SK-N-SH treated with all-trans-retinoic acid at 6 μM for 48 hours (cell line): ENCODE results near the gene ZNF496.

Source experiments
- ATAC-seq: fragments of 200-7000 bp; cut with Tn5 transposase; 3 replicates; pipeline ENCODE4 v1.9.1; 2020; ENCODE audit warnings: mild to moderate bottlenecking, moderate library complexity
- ARNTL ChIP-seq: fragments of 450-650 bp; formaldehyde crosslinking; IDR thresholded peaks from 2 replicates; pipeline ENCODE4 v1.5.0; 2020; ENCODE audit warnings: low read depth, mild to moderate bottlenecking, moderate library complexity, borderline replicate concordance
- BACH2 ChIP-seq: fragments of 250-450 bp; sonication (Bioruptor Pico); IDR thresholded peaks from 2 replicates; pipeline ENCODE4 v1.9.0; 2021; ENCODE audit warnings: mild to moderate bottlenecking, borderline replicate concordance
- CSDC2 ChIP-seq: fragments of 250-450 bp; sonication (Bioruptor Pico); IDR thresholded peaks from 2 replicates; pipeline ENCODE4 v1.5.0; 2020; ENCODE audit warnings: mild to moderate bottlenecking, moderate library complexity
- CSRNP3 ChIP-seq: fragments of 250-450 bp; sonication (Bioruptor Pico); IDR thresholded peaks from 2 replicates; pipeline ENCODE4 v1.5.1; 2021; ENCODE audit warnings: mild to moderate bottlenecking, moderate library complexity
- ESRRG ChIP-seq: fragments of 250-450 bp; sonication (Bioruptor Pico); IDR thresholded peaks from 2 replicates; pipeline ENCODE4 v1.6.1; 2021; ENCODE audit warnings: mild to moderate bottlenecking
- GLIS3 ChIP-seq: fragments of 250-450 bp; sonication (Bioruptor Pico); IDR thresholded peaks from 2 replicates; pipeline ENCODE4 v1.5.0; 2020; ENCODE audit warnings: mild to moderate bottlenecking, moderate library complexity
- ISL1 ChIP-seq: fragments of 250-450 bp; sonication (Bioruptor Pico); IDR thresholded peaks from 2 replicates; pipeline ENCODE4 v2.1.2; 2022; ENCODE audit warnings: mild to moderate bottlenecking, moderate library complexity
- OSR1 ChIP-seq: fragments of 250-450 bp; sonication (Bioruptor Pico); IDR thresholded peaks from 2 replicates; pipeline ENCODE4 v1.8.0; 2022; ENCODE audit warnings: moderate library complexity, mild to moderate bottlenecking, inconsistent platforms
- PATZ1 ChIP-seq: fragments of 250-450 bp; sonication (Bioruptor Pico); IDR thresholded peaks from 2 replicates; pipeline ENCODE4 v1.8.0; 2020; ENCODE audit warnings: mild to moderate bottlenecking, moderate library complexity, borderline replicate concordance
- POU6F1 ChIP-seq: fragments of 250-450 bp; sonication (Bioruptor Pico); IDR thresholded peaks from 2 replicates; pipeline ENCODE4 v1.8.0; 2021; ENCODE audit warnings: low read depth, mild to moderate bottlenecking, moderate library complexity, borderline replicate concordance
- PPARA ChIP-seq: fragments of 250-450 bp; sonication (Bioruptor Pico); IDR thresholded peaks from 2 replicates; pipeline ENCODE4 v1.5.0; 2020; ENCODE audit warnings: mild to moderate bottlenecking, borderline replicate concordance
- RARB ChIP-seq: fragments of 250-450 bp; sonication (Bioruptor Pico); IDR thresholded peaks from 2 replicates; pipeline ENCODE4 v1.8.0; 2021; ENCODE audit warnings: mild to moderate bottlenecking, moderate library complexity
- SNAI2 ChIP-seq: fragments of 250-450 bp; sonication (Bioruptor Pico); IDR thresholded peaks from 2 replicates; pipeline ENCODE4 v1.5.0; 2020; ENCODE audit warnings: mild to moderate bottlenecking, moderate library complexity
- TCF4 ChIP-seq: fragments of 250-450 bp; sonication (Bioruptor Pico); IDR thresholded peaks from 2 replicates; pipeline ENCODE4 v1.8.0; 2021; ENCODE audit warnings: mild to moderate bottlenecking, moderate library complexity, borderline replicate concordance
- TOX ChIP-seq: fragments of 250-450 bp; sonication (Bioruptor Pico); IDR thresholded peaks from 2 replicates; pipeline ENCODE4 v1.8.0; 2021; ENCODE audit warnings: mild to moderate bottlenecking, moderate library complexity, borderline replicate concordance
- ZC3H10 ChIP-seq: fragments of 250-450 bp; sonication (Bioruptor Pico); IDR thresholded peaks from 2 replicates; pipeline ENCODE4 v1.5.1; 2021; ENCODE audit warnings: mild to moderate bottlenecking, moderate library complexity
- ZFP30 ChIP-seq: fragments of 450-650 bp; formaldehyde crosslinking; IDR thresholded peaks from 2 replicates; pipeline ENCODE4 v1.5.0; 2022; ENCODE audit warnings: mild to moderate bottlenecking, moderate library complexity
- ZNF565 ChIP-seq: fragments of 450-650 bp; formaldehyde crosslinking; conservative IDR thresholded peaks from 2 replicates; pipeline ENCODE4 v1.5.0; 2020; ENCODE audit warnings: low read depth, mild to moderate bottlenecking, moderate library complexity
- ZNF70 ChIP-seq: fragments of 450-650 bp; formaldehyde crosslinking; IDR thresholded peaks from 2 replicates; pipeline ENCODE4 v1.5.0; 2020; ENCODE audit warnings: mild to moderate bottlenecking, moderate library complexity
- ZNF8 ChIP-seq: fragments of 450-650 bp; formaldehyde crosslinking; IDR thresholded peaks from 2 replicates; pipeline ENCODE4 v1.5.0; 2020; ENCODE audit warnings: mild to moderate bottlenecking, moderate library complexity
- TF ChIP-seq, protein P1 (sequence below): fragments of 250-450 bp; sonication (Bioruptor Pico); IDR thresholded peaks from 2 replicates; pipeline ENCODE4 v1.5.1; 2020; ENCODE audit warnings: low read depth, mild to moderate bottlenecking, moderate library complexity
- TF ChIP-seq, protein P2 (sequence below): fragments of 250-450 bp; sonication (Bioruptor Pico); IDR thresholded peaks from 2 replicates; pipeline ENCODE4 v1.5.0; 2020; ENCODE audit warnings: mild to moderate bottlenecking, moderate library complexity

The ZNF496 gene

GRCh38 chr1:247288341-247288740 is 43.3 kb downstream of the ZNF496 start:
- TF ChIP-seq CSDC2 (no peak), ZNF565 (no peak), CSRNP3 (CRISPR knock-in tag) (no peak), ZFP30 (CRISPR knock-in tag) (no peak), ZNF70 (no peak), ZNF8 (CRISPR knock-in tag) (no peak), POU6F1 (CRISPR knock-in tag) (no peak)
- ATAC-seq: no peak

DNA sequence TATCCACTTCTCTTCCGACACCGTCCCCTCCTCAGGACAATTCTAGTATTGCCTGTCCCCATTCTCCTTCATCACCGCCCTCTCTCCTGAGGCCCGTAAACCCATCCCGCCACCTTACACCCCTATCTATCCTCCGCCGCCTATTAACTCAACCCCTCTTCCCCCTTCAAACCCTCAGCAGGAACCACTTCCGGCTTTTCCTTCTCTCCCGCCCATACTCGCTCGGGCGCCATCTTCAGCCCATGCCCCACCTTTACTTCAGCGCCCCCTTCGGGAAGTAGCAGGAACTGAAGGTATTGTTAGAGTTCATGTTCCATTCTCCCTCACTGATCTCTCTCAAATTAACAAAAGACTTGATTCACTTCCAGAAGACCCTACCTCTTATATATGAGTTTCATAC is 44.2 kb downstream of the ZNF496 start:
- no peak for TF ChIP-seq ARNTL (CRISPR knock-in tag)
- no peak for TF ChIP-seq BACH2 (CRISPR knock-in tag)
- TF ChIP-seq PATZ1 (CRISPR knock-in tag): no peak
- no peak for TF ChIP-seq ZC3H10 (CRISPR knock-in tag)
- TF ChIP-seq RARB: no peak
- TF ChIP-seq ZFP30 (CRISPR knock-in tag): no peak
- TF ChIP-seq, protein P1, sequence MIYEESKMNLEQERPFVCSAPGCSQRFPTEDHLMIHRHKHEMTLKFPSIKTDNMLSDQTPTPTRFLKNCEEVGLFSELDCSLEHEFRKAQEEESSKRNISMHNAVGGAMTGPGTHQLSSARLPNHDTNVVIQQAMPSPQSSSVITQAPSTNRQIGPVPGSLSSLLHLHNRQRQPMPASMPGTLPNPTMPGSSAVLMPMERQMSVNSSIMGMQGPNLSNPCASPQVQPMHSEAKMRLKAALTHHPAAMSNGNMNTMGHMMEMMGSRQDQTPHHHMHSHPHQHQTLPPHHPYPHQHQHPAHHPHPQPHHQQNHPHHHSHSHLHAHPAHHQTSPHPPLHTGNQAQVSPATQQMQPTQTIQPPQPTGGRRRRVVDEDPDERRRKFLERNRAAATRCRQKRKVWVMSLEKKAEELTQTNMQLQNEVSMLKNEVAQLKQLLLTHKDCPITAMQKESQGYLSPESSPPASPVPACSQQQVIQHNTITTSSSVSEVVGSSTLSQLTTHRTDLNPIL (CRISPR knock-in tag): no peak
- no peak for TF ChIP-seq PPARA (CRISPR knock-in tag)
- TF ChIP-seq OSR1 (CRISPR knock-in tag): no peak
- TF ChIP-seq ISL1 (CRISPR knock-in tag): no peak
- TF ChIP-seq CSRNP3 (CRISPR knock-in tag): no peak
- no peak for TF ChIP-seq ESRRG (CRISPR knock-in tag)
- TF ChIP-seq POU6F1 (CRISPR knock-in tag): no peak
- ATAC-seq: no peak

GRCh38 chr1:247286134-247286670 is 45.5 kb downstream of the ZNF496 start:
- no peak for ATAC-seq
- TF ChIP-seq ARNTL (CRISPR knock-in tag) (no peak), CSRNP3 (CRISPR knock-in tag) (no peak), ZNF8 (CRISPR knock-in tag) (no peak), TCF4 (no peak), SNAI2 (CRISPR knock-in tag) (no peak), ESRRG (CRISPR knock-in tag) (no peak), GLIS3 (CRISPR knock-in tag) (no peak), TOX (CRISPR knock-in tag) (no peak), OSR1 (CRISPR knock-in tag) (no peak), RARB (no peak), ZFP30 (CRISPR knock-in tag) (no peak), BACH2 (CRISPR knock-in tag) (no peak), CSDC2 (no peak)
- TF ChIP-seq, protein P1 (CRISPR knock-in tag): no peak
- TF ChIP-seq, protein P2, sequence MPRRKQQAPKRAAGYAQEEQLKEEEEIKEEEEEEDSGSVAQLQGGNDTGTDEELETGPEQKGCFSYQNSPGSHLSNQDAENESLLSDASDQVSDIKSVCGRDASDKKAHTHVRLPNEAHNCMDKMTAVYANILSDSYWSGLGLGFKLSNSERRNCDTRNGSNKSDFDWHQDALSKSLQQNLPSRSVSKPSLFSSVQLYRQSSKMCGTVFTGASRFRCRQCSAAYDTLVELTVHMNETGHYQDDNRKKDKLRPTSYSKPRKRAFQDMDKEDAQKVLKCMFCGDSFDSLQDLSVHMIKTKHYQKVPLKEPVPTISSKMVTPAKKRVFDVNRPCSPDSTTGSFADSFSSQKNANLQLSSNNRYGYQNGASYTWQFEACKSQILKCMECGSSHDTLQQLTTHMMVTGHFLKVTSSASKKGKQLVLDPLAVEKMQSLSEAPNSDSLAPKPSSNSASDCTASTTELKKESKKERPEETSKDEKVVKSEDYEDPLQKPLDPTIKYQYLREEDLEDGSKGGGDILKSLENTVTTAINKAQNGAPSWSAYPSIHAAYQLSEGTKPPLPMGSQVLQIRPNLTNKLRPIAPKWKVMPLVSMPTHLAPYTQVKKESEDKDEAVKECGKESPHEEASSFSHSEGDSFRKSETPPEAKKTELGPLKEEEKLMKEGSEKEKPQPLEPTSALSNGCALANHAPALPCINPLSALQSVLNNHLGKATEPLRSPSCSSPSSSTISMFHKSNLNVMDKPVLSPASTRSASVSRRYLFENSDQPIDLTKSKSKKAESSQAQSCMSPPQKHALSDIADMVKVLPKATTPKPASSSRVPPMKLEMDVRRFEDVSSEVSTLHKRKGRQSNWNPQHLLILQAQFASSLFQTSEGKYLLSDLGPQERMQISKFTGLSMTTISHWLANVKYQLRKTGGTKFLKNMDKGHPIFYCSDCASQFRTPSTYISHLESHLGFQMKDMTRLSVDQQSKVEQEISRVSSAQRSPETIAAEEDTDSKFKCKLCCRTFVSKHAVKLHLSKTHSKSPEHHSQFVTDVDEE: no peak
